Activated CD8-positive, alpha-beta T cell treated with anti-CD3 and anti-CD28 coated beads, Interleukin-2, amount 10 ng/mL, durations not matched to agents 7 days and 5 days (primary cell): ENCODE results near the gene PMPCB. TPM values are rescaled to one million over a fixed set of nuclear protein-coding genes. Genes with fewer than 3 reads are reported as not detected.

Experiments used
- total RNA-seq, 2 experiments: library from RNA; stranded (reverse); gene quantifications; one replicate each; pipeline ENCODE4 v1.2.3, GENCODE V29; 2021

The PMPCB gene
- total RNA-seq, 2 experiments from 2014 or later, result 58.3 to 59.2 TPM

Other genes with a start within 250 kb of the PMPCB start
- gene FBXL13, start 222.6 kb upstream of the PMPCB start, total RNA-seq, result under 1 TPM; 0.13 to 0.34 TPM
- 10 to 100 TPM; 33.2 to 35.7 TPM for gene ARMC10, start 222.3 kb upstream of the PMPCB start, total RNA-seq
- 1 to 10 TPM; 6.0 to 6.8 TPM for gene NAPEPLD, start 148.3 kb upstream of the PMPCB start, total RNA-seq
- 10 to 100 TPM; 30.9 to 35.5 TPM for gene DNAJC2, start 47.3 kb downstream of the PMPCB start, total RNA-seq
- gene PSMC2, start 50.2 kb downstream of the PMPCB start, total RNA-seq, result 100 to 1,000 TPM; 130 to 132 TPM
- not detected for gene SLC26A5, start 148.8 kb downstream of the PMPCB start, total RNA-seq